ENCODE data around the gene CFAP43. TPM values are rescaled to one million over a fixed set of nuclear protein-coding genes. Genes with fewer than 3 reads are reported as not detected.
A peak's percentile ranks its signal among the peaks of the same experiment; 100 is the strongest.

The CFAP43 gene
- total and polyA plus RNA-seq, 2 donors (not counting 1 experiment from before 2014, with no cell fraction given), result under 0.01 to 0.10 TPM

DNA sequence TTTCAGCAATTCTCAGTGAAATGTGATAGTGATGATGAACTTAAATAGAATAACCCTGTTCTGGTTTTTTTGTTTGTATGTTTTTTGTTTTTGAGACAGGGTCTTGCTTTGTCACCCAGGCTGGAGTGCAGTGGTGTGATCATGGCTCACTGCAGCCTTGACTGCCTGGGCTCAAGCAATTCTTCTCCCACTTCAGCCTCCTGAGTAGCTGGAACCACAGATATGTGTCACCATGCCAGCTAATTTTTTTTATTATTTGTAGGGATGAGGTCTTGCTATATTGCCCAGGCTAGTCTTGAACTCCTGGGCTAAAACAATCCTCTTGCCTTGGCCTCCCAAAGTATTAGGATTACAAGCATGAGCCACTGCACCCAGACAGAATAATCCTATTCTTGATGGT lies 132.2 kb downstream of the CFAP43 start:
- no peaks in the 10 kb centered on the region for H3K9me3 ChIP-seq (ENCODE audit: control insufficient read depth, insufficient read depth, low read depth, low read length)
- H3K27ac ChIP-seq (ENCODE audit: insufficient read depth, low read length), result no peak overlapping the region
- H4K20me1 ChIP-seq (ENCODE audit: control insufficient read depth, extremely low read depth, insufficient read depth, low read length), result no peaks in the 10 kb centered on the region
- no peak for TF ChIP-seq EZH2 (IDR thresholded peaks at IDR 0.05; ENCODE audit: low read length, missing control alignments)
- TF ChIP-seq, protein P1, sequence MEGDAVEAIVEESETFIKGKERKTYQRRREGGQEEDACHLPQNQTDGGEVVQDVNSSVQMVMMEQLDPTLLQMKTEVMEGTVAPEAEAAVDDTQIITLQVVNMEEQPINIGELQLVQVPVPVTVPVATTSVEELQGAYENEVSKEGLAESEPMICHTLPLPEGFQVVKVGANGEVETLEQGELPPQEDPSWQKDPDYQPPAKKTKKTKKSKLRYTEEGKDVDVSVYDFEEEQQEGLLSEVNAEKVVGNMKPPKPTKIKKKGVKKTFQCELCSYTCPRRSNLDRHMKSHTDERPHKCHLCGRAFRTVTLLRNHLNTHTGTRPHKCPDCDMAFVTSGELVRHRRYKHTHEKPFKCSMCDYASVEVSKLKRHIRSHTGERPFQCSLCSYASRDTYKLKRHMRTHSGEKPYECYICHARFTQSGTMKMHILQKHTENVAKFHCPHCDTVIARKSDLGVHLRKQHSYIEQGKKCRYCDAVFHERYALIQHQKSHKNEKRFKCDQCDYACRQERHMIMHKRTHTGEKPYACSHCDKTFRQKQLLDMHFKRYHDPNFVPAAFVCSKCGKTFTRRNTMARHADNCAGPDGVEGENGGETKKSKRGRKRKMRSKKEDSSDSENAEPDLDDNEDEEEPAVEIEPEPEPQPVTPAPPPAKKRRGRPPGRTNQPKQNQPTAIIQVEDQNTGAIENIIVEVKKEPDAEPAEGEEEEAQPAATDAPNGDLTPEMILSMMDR (conservative IDR thresholded peaks at IDR 0.05 in 1 of 2, IDR thresholded peaks at IDR 0.05 in 1 of 2; ENCODE audit: low read depth in 1 of 2, low read length in 2 of 2), result no peak
- H3K36me3 ChIP-seq (ENCODE audit: control insufficient read depth, insufficient read depth, low read length), result no peaks in the 10 kb centered on the region
- DNase-seq (ENCODE audit: low read depth in 2 of 2), result peak in 1 of 2 donors; percentile 51
- no peaks in the 10 kb centered on the region for H3K79me2 ChIP-seq (ENCODE audit: control insufficient read depth, insufficient read depth, low read length)
- H3K4me2 ChIP-seq (ENCODE audit: extremely low read depth, insufficient read depth, low read length), result no peak overlapping the region
- H3K27me3 ChIP-seq (ENCODE audit: control insufficient read depth, insufficient read depth, low read length), result no peaks in the 10 kb centered on the region
- no peaks in the 10 kb centered on the region for H3K4me1 ChIP-seq (ENCODE audit: control insufficient read depth, extremely low read depth, insufficient read depth, low read length)
- H3K4me3 ChIP-seq (replicated peaks in 1 of 4; ENCODE audit: control extremely low read depth in 1 of 4, insufficient read depth in 1 of 4, low read depth in 3 of 4, low read length in 4 of 4), result no peak overlapping the region
- no peak overlapping the region for H3K9ac ChIP-seq (ENCODE audit: insufficient read depth, low read length)
- H2AFZ ChIP-seq (ENCODE audit: low read length), result no peak overlapping the region

DNA sequence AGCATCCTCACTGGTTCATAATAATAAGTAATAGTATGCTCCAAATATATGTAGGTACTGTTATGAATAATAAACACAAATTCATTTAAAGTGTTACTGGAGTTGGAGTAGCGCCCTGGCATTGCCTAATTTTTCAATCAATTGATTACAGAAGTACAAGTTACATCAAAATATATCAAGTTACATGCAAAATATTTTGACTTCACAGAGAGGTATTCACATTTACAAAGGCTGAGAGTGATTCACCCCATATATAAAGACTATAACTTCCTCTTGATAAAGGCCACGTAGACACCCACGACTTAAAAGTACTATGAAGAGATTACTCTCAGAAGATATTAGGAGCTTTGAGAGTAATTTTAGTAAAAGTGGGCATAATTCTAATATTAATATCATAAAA lies 132.9 kb downstream of the CFAP43 start:
- DNase-seq (ENCODE audit: low read depth in 2 of 2), result peak in 1 of 2 donors; percentile 68

DNA sequence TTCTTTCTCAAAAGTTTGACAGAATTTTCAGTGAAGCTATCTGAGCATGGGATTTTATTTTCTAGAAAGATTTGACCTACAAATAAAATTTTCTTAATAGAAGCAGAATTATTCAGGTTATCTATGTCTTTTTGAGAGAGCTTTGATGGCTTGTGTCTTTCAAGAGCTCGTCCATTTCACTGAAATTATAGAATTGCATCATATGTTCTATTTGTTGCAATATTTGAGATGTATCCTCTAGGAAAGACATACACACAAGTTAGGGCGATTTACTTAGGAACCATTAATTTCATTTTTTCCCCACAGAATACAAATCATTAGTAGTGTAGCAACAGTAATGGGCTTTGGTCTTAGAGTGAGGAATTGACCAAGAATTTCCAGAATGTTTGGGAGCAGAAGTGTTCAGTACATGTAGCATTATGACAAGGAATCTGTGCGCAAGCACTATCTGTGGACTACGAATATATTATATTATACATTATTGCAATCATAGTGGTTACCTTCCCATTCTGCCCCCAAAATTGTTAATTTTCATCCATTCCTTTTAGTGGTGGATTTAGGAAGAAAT lies 133.7 kb downstream of the CFAP43 start:
- no peak overlapping the region for H3K27ac ChIP-seq (ENCODE audit: insufficient read depth, low read length)
- H3K4me3 ChIP-seq (replicated peaks in 1 of 4; ENCODE audit: control extremely low read depth in 1 of 4, insufficient read depth in 1 of 4, low read depth in 3 of 4, low read length in 4 of 4), result no peak overlapping the region
- no peaks in the 10 kb centered on the region for H3K27me3 ChIP-seq (ENCODE audit: control insufficient read depth, insufficient read depth, low read length)
- H3K4me2 ChIP-seq (ENCODE audit: extremely low read depth, insufficient read depth, low read length), result no peak overlapping the region
- no peak overlapping the region for H2AFZ ChIP-seq (ENCODE audit: low read length)
- TF ChIP-seq, protein P1 (conservative IDR thresholded peaks at IDR 0.05 in 1 of 2, IDR thresholded peaks at IDR 0.05 in 1 of 2; ENCODE audit: low read depth in 1 of 2, low read length in 2 of 2), result no peak
- TF ChIP-seq EZH2 (IDR thresholded peaks at IDR 0.05; ENCODE audit: low read length, missing control alignments), result no peak
- H4K20me1 ChIP-seq (ENCODE audit: control insufficient read depth, extremely low read depth, insufficient read depth, low read length), result no peaks in the 10 kb centered on the region
- no peak overlapping the region for H3K9ac ChIP-seq (ENCODE audit: insufficient read depth, low read length)
- H3K79me2 ChIP-seq (ENCODE audit: control insufficient read depth, insufficient read depth, low read length), result no peaks in the 10 kb centered on the region
- H3K36me3 ChIP-seq (ENCODE audit: control insufficient read depth, insufficient read depth, low read length), result no peaks in the 10 kb centered on the region
- H3K4me1 ChIP-seq (ENCODE audit: control insufficient read depth, extremely low read depth, insufficient read depth, low read length), result no peaks in the 10 kb centered on the region
- H3K9me3 ChIP-seq (ENCODE audit: control insufficient read depth, insufficient read depth, low read depth, low read length), result no peaks in the 10 kb centered on the region
- DNase-seq (ENCODE audit: low read depth in 2 of 2), result peak in 1 of 2 donors; percentile 50

More for the DNA sequence above, 132.9 kb downstream of the CFAP43 start:
- H3K4me2 ChIP-seq (ENCODE audit: extremely low read depth, insufficient read depth, low read length), result no peak overlapping the region
- H3K79me2 ChIP-seq (ENCODE audit: control insufficient read depth, insufficient read depth, low read length), result no peaks in the 10 kb centered on the region
- no peak for TF ChIP-seq EZH2 (IDR thresholded peaks at IDR 0.05; ENCODE audit: low read length, missing control alignments)
- TF ChIP-seq, protein P1 (conservative IDR thresholded peaks at IDR 0.05 in 1 of 2, IDR thresholded peaks at IDR 0.05 in 1 of 2; ENCODE audit: low read depth in 1 of 2, low read length in 2 of 2), result no peak
- no peaks in the 10 kb centered on the region for H3K9me3 ChIP-seq (ENCODE audit: control insufficient read depth, insufficient read depth, low read depth, low read length)
- H3K4me3 ChIP-seq (replicated peaks in 1 of 4; ENCODE audit: control extremely low read depth in 1 of 4, insufficient read depth in 1 of 4, low read depth in 3 of 4, low read length in 4 of 4), result no peak overlapping the region
- no peak overlapping the region for H3K27ac ChIP-seq (ENCODE audit: insufficient read depth, low read length)
- H3K27me3 ChIP-seq (ENCODE audit: control insufficient read depth, insufficient read depth, low read length), result no peaks in the 10 kb centered on the region
- no peak overlapping the region for H3K9ac ChIP-seq (ENCODE audit: insufficient read depth, low read length)
- H3K4me1 ChIP-seq (ENCODE audit: control insufficient read depth, extremely low read depth, insufficient read depth, low read length), result no peaks in the 10 kb centered on the region
- H3K36me3 ChIP-seq (ENCODE audit: control insufficient read depth, insufficient read depth, low read length), result no peaks in the 10 kb centered on the region
- H4K20me1 ChIP-seq (ENCODE audit: control insufficient read depth, extremely low read depth, insufficient read depth, low read length), result no peaks in the 10 kb centered on the region
- no peak overlapping the region for H2AFZ ChIP-seq (ENCODE audit: low read length)

Measured in fibroblast of lung (primary cell).